Measurements from ENCODE around the gene SH3PXD2B. TPM values are rescaled to one million over a fixed set of nuclear protein-coding genes. Genes with fewer than 3 reads are reported as not detected.
"Not testable (repeated sequence)": the region's sequence is repeated elsewhere in the genome, so short reads cannot be mapped to it uniquely, and the experiment has no call there.

The SH3PXD2B gene
- total RNA-seq, 1 donor from 2014 or later: 3.8 TPM

- ATAC-seq: peak; percentile 79
- DNase-seq (ENCODE audit: low spot score): peak; percentile 95
Observed at GRCh38 chr5:172420235-172420939, 33.9 kb downstream of the SH3PXD2B start.

GRCh38 chr5:172418862-172419814, 35.2 kb downstream of the SH3PXD2B start:
- peak; percentile 10 for ATAC-seq
- DNase-seq (ENCODE audit: low spot score): no peak

DNA sequence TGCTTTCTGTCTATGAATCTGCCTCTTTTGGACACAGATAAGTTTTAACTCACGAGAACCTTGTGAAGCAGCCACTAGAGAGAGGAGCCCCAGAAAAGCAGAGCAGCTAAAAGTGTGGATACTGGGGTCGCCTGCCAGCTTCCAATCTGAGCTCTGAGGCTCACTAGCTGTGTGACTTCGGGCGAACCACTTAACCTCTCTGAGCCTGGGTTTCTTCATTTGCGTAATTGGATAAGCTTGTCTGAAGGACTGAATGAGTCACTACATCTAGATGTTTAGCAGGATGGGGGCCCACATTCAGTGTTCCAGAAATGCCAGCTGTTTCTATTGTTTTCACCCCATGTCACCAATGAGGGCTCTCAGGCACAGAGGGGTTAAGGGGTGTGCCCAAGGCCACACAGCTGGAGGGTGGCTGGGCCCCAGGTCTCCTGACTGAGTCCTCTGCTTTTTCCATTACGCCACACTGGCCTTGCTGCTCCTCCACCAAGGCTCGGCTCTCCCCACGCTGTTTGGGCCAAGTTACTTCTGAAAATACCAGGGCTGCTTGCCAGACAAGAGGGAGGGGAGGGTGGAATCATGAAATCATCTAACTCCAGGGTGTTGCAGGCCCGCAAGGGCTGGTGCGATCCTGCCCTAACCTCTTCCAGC, 36.2 kb downstream of the SH3PXD2B start:
- DNase-seq (ENCODE audit: low spot score) (peak; percentile 91), ATAC-seq (peak; percentile 68)

- no peak for ATAC-seq
- DNase-seq (ENCODE audit: low spot score): no peak
Observed at GRCh38 chr5:172417130-172417841, 37.0 kb downstream of the SH3PXD2B start.

DNA sequence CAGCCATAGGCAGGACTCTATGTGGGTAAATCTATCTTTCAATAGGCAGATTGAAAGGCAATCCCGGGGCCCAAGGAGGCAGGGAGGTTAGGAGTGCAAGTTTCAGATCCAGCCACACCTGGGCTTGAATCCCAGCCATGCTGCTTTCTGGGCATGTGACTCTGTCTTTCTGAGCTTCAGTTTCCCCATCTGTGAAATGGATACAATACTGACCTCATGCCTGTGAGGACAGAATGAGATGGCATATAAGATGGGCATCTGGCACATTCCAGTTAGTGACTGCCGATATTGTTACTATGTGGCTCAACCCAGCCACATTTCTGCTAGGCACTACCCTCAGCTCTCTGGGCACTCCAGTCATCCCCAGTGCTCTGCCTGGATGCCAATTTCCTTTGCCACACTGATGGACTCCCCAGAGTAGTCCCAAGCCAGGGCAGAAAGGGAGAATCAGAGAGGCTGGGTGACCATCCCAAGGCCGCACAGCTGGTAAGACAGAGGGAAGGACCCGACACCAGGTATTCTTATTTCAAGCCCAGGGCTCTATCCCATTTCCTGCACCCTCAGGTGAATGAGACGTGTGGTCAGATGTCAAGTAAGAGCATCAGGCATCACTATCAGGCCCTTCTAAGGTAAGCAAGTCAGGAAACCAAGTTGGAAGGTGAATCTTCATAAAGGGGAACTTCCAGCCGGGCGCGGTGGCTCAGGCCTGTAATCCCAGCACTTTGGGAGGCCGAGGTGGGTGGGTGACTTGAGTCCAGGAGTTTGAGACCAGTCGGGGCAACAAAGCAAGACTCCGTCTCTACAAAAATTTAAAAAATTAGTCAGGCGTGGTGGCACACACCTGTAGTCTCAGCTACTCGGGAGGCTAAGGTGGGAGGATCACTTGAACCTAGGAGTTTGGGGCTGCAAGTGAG, 38.7 kb downstream of the SH3PXD2B start:
- ATAC-seq (no peak), DNase-seq (ENCODE audit: low spot score) (no peak)

GRCh38 chr5:172414531-172415361, 39.6 kb downstream of the SH3PXD2B start:
- DNase-seq (ENCODE audit: low spot score): peak; percentile 81

GRCh38 chr5:172413601-172414171, 40.6 kb downstream of the SH3PXD2B start:
- ATAC-seq (no peak), DNase-seq (ENCODE audit: low spot score) (no peak)

More at GRCh38 chr5:172414531-172415361, 39.6 kb downstream of the SH3PXD2B start:
- ATAC-seq: peak; percentile 68

DNA sequence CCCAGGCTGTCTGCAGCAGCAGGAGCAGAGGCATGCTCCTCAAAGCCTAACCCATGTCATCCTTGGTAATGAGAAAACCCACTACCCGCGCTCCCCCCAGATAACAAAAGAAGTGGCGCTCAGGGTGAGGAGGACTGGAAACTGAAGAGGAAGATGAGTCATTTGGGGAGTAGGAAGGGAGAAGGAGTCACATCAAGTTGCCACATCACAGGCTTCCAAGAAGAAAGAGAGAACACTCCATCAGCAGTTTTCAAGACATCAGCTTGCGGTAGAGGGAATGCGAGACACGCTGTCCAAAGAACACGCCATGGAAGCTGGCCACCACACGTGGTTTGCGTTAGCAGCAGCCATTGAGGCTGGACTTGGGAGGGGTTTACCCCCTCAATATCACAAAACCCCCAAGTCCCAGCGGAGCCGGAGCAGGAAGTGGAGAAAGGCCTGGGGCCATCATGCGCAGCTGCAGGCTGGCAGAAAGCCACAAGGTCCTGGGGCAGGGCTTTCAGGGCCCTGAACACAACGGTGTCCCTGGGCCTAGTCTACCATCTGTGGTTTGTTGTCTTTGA, 41.5 kb downstream of the SH3PXD2B start:
- DNase-seq (ENCODE audit: low spot score): no peak
- no peak for ATAC-seq

DNA sequence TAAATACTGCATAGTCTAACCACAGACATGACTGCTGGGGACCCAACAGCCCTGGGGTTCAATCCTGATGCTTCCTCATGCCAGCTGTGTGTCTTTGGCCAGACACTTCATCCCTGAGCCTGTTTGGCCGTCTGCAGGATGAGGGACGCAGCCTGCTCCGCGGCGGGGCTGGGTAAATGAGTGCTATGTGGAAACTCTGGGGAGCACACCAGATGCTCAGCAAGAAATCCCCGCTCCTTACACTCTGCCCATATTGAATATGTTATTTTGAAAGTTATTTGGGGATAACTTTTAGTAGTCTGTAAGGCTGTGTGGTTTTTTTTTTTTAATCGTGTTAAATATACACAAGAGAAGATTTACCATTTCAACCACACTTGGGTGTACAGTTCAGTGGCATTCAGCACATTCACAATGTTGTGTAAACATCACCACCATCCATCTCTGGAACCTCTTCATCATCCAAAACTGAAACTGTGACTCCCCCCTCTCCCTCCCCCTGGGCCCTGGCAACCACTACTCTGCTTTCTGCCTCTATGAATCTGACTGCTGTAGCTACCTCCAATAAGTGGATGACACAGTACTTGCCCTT, 42.7 kb downstream of the SH3PXD2B start:
- no peak for ATAC-seq
- no peak for DNase-seq (ENCODE audit: low spot score)

DNA sequence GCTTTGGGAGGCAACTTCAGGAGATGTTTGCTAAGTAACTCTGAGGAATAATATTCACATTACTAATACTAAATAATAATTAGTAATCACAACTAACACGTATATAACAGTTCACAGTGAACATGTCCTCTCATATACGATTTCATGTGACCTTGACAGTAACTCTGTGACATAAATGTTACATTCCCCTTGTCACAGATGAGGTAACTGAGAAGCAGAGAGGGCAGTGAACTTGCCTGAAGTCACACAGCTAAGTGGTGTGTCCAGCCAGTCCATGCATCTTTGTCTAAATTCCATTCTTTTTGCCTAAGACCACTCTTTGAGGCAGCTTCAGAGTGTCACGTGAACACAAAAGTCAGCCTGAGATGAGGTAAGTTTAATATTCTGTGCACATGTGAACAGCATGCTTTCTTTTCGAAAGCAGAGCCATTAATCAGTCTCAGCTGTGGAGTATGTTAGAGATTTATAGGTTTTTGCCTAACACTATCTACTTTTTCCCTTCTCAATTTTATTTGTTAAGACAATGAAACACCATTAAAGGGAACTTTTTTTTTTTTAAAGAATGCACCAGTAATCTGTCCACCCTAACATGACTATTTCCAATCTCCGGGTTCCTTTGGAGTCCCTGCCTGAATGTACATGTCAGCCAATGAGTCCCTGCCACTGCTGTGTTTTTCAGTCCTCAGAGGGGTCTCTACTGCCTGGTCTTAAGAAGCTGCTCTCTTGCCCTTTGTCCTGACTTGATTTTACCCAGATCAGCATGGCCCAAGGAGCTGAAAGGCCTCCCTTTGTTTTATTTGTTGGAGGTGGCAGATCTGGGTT, 43.5 kb downstream of the SH3PXD2B start:
- DNase-seq (ENCODE audit: low spot score) (no peak), ATAC-seq (no peak)

- no peak for ATAC-seq
- no peak for DNase-seq (ENCODE audit: low spot score)
Observed at GRCh38 chr5:172410160-172410559, 44.2 kb downstream of the SH3PXD2B start.

- ATAC-seq: peak; percentile 13
- not testable (repeated sequence) for DNase-seq (ENCODE audit: low spot score)
Observed at GRCh38 chr5:172409477-172409876, 44.8 kb downstream of the SH3PXD2B start.

GRCh38 chr5:172407822-172408221, 46.5 kb downstream of the SH3PXD2B start:
- ATAC-seq: no peak
- DNase-seq (ENCODE audit: low spot score): no peak

DNA sequence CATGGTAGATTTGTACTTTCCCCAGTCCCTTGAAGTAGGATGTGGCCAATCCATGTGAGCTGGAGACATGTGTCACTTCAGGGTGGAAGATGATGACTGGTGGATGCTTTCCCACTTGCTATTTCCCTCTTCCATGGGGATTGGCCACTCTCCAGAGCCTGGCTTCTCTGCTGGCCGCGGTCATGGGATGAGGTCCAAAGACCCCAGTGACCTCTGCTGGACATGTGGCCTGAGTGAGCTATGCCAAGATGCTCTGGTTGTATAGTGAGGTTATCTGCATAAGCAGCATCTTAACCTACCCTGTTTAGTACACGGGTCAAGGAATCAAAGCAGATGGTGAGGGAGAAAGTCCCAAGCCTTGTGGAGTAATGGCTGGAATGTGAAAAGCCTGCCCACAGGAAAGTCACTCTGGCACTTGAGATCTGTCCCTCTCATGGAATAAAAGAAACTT, 47.1 kb downstream of the SH3PXD2B start:
- ATAC-seq (no peak), DNase-seq (ENCODE audit: low spot score) (no peak)

DNA sequence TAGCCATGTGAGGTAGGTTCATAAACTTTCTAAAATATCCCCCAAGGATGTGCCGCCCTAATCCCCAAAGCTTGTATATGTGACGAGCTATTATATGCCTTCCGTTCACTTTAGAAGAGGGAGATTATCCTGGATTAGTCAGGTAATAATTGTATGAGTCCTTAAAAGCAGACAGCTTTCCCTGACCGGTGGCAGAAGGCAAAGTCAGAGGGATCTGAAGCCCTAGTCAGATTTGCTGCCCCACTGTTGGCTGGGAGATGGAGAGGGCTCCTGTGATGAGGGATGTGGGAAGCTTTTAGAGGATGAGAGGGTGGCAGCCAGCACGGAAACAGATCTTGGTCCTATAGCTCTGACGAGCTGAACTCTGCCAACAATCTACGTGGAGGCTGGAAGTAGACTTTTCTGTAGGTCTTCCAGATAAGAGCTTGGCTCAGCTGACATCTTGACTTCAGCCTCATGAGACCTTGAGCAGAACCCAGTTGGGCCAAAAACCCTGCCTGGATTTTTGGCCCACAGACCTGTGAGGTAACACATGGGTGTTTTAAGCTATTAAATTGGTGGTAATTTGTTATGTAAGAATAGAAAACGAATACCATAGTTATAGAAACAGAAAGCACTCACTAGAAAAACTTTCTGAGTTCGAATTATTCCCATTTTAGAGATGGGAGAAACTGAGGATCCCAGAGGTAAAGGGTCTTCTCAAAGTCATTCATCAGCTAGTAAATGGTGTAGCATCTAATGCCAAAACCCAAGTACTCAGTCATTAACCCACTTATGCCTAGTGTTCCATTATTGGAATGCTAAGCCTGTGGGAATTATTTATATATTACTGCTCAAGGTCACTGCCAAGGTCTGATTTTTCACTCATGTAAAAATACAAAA, 48.9 kb downstream of the SH3PXD2B start:
- ATAC-seq: no peak
- no peak for DNase-seq (ENCODE audit: low spot score)

DNA sequence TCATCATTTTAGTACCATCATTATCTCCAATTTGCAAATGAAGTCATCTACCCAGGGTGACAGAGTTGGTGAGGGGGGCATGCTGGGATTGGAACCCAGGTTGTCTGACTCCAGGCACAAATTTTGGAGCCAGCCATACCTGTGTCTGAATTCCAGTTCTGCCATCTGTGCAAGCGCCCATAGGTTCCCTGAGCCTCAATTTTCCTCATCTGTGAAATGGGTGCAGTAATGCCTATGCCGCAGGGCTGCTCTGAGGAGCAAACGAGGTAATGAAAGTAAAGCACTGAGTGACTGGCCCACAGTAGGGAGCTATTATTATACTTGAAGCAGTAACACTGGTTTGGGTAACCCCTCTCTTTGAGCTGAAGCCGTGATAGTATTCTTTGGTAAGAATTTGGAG, 49.6 kb downstream of the SH3PXD2B start:
- DNase-seq (ENCODE audit: low spot score) (no peak), ATAC-seq (no peak)
